A673 (cell line): ENCODE results near the gene LAP3. TPM values are rescaled to one million over a fixed set of nuclear protein-coding genes. Genes with fewer than 3 reads are reported as not detected.

Source experiments
- BruUV-seq: library from RNA; stranded (reverse); fragments of 400-500 nt; replicated peaks from 2 replicates; lab custom pipeline; 2021; lab: Mats Ljungman, UMichigan
- CTCF ChIA-PET: fragments of 300-600 bp; sonication (Branson Sonifier 250); formaldehyde crosslinking; loops from one replicate; lab custom pipeline; 2022; ENCODE audit warnings: antibody characterized with exemption; lab: Charles Lee
- POLR2A ChIA-PET: fragments of 300-600 bp; sonication (Branson Sonifier 250); formaldehyde crosslinking; loops from one replicate; lab custom pipeline; 2022; ENCODE audit warnings: antibody characterized with exemption; ENCODE audit not compliant: low non-redundant PET; lab: Charles Lee
- DNase-seq: peaks from one replicate; pipeline ENCODE4 v3.0.0-alpha.2; 2015; ENCODE audit warnings: low spot score
- H3K27ac ChIP-seq: fragments of 200-600 bp; sonication (generic); 2 replicates; pipeline ENCODE4 v1.5.1; 2016; ENCODE audit warnings: mixed run types, low read depth, mild to moderate bottlenecking, mixed read lengths, antibody characterized with exemption, low read length; ENCODE audit not compliant: poor library complexity, severe bottlenecking
- H3K27me3 ChIP-seq: fragments of 200-600 bp; sonication (generic); replicated peaks from 2 replicates; pipeline ENCODE4 v1.6.1; 2017; ENCODE audit warnings: mixed run types, low read depth, mild to moderate bottlenecking, mixed read lengths, antibody characterized with exemption, low read length; ENCODE audit not compliant: insufficient read depth, poor library complexity
- H3K36me3 ChIP-seq: fragments of 200-600 bp; sonication (generic); 2 replicates; pipeline ENCODE4 v1.6.1; 2016; ENCODE audit warnings: mixed run types, mild to moderate bottlenecking, mixed read lengths, antibody characterized with exemption, low read length; ENCODE audit not compliant: insufficient read depth, poor library complexity, severe bottlenecking
- H3K4me1 ChIP-seq: fragments of 200-600 bp; sonication (generic); 2 replicates; pipeline ENCODE4 v1.6.1; 2017; ENCODE audit warnings: mixed run types, mild to moderate bottlenecking, mixed read lengths, antibody characterized with exemption, low read length; ENCODE audit not compliant: insufficient read depth, poor library complexity, severe bottlenecking
- H3K4me3 ChIP-seq: fragments of 200-600 bp; sonication (generic); 2 replicates; pipeline ENCODE4 v1.5.1; 2016; ENCODE audit warnings: low read depth, mixed run types, mild to moderate bottlenecking, mixed read lengths, low read length; ENCODE audit not compliant: poor library complexity, severe bottlenecking
- H3K9me3 ChIP-seq: fragments of 200-600 bp; sonication (generic); 2 replicates; pipeline ENCODE4 v1.6.1; 2016; ENCODE audit warnings: mixed run types, low read depth, mild to moderate bottlenecking, mixed read lengths, antibody characterized with exemption, low read length; ENCODE audit not compliant: poor library complexity, severe bottlenecking
- CTCF ChIP-seq: fragments of 300-800, 200-600 bp; sonication (generic); conservative IDR thresholded peaks from 2 replicates; pipeline ENCODE4 v1.5.1; 2017; ENCODE audit warnings: low read depth, mild to moderate bottlenecking, antibody characterized with exemption, low read length, moderate library complexity, mixed read lengths
- EZH2 ChIP-seq: fragments of 200-600 bp; sonication (generic); IDR thresholded peaks from 2 replicates; pipeline ENCODE4 v1.6.1; 2017; ENCODE audit warnings: borderline replicate concordance, low read depth, mild to moderate bottlenecking, mixed read lengths, antibody characterized with exemption, low read length; ENCODE audit not compliant: poor library complexity, severe bottlenecking
- intact Hi-C: fragments of 100-400 bp; cut with micrococcal nuclease; formaldehyde crosslinking; loops from one replicate; pipeline ENCODE4 v1.10.0; 2022; ENCODE audit not compliant: unreplicated experiment
- total RNA-seq: library from RNA; stranded (reverse); gene quantifications from 2 replicates; pipeline ENCODE4 v1.2.3, GENCODE V29; 2021

Gene LAP3
- total RNA-seq, 1 experiment from 2014 or later: 54.1 TPM

- Histone ChIP-seq H3K4me3 (no peak overlapping the region), H3K27ac (no peak overlapping the region), H3K9me3 (no peaks in the 10 kb centered on the region), H3K36me3 (no peaks in the 10 kb centered on the region), H3K4me1 (no peaks in the 10 kb centered on the region), H3K27me3 (no peaks in the 10 kb centered on the region)
- BruUV-seq: no TSS peak
- intact Hi-C loops: loop anchor here (5.0 kb wide), 1 partner anchor 821 kb away; no protein-coding TSS in a partner anchor
- ChIA-PET CTCF (no interaction called here), POLR2A (no interaction called here)
- TF ChIP-seq EZH2 (no peak), CTCF (no peak)
- no peak for DNase-seq
Measured at GRCh38 chr4:17546222-17546621, 30.8 kb upstream of the LAP3 start.

- intact Hi-C loops: loop anchor here (5.0 kb wide), 1 partner anchor 821 kb away; no protein-coding TSS in a partner anchor
- no TSS peak for BruUV-seq
- H3K9me3 ChIP-seq: no peaks in the 10 kb centered on the region
- H3K4me3 ChIP-seq: no peak overlapping the region
- no peaks in the 10 kb centered on the region for H3K4me1 ChIP-seq
- no peak overlapping the region for H3K27ac ChIP-seq
- no peaks in the 10 kb centered on the region for H3K27me3 ChIP-seq
- POLR2A ChIA-PET: no interaction called here
- no peak for TF ChIP-seq EZH2
- TF ChIP-seq CTCF: no peak
- H3K36me3 ChIP-seq: no peaks in the 10 kb centered on the region
- no peak for DNase-seq
- CTCF ChIA-PET: interaction anchor here (0.7 kb wide), 1 partner anchor 109 kb away, joined by 4 read pairs; no protein-coding TSS in a partner anchor
Measured at GRCh38 chr4:17546678-17547077, 30.3 kb upstream of the LAP3 start.

- TF ChIP-seq CTCF: no peak
- POLR2A ChIA-PET: interaction anchor here (0.6 kb wide), 1 partner anchor 1041 kb away, joined by 5 read pairs; no protein-coding TSS in a partner anchor
Measured at GRCh38 chr4:17550549-17550948, 26.4 kb upstream of the LAP3 start.

More at GRCh38 chr4:17550549-17550948, 26.4 kb upstream of the LAP3 start:
- H3K36me3 ChIP-seq: no peaks in the 10 kb centered on the region
- H3K27ac ChIP-seq: no peak overlapping the region
- intact Hi-C loops: no loop called here
- no TSS peak for BruUV-seq
- CTCF ChIA-PET: no interaction called here
- H3K4me3 ChIP-seq: no peak overlapping the region
- H3K9me3 ChIP-seq: no peaks in the 10 kb centered on the region
- no peak for DNase-seq
- H3K4me1 ChIP-seq: no peaks in the 10 kb centered on the region
- no peaks in the 10 kb centered on the region for H3K27me3 ChIP-seq
